Measurements from ENCODE around the gene SFMBT1.

The SFMBT1 gene

GRCh38 chr3:52866427-52866826 is 179.4 kb downstream of the SFMBT1 start:
- FAIRE-seq (no peak), DNase-seq (ENCODE audit: insufficient read length, low spot score) (no peak)

GRCh38 chr3:52865994-52866393 is 179.9 kb downstream of the SFMBT1 start:
- no peak for FAIRE-seq

GRCh38 chr3:52860424-52860768 is 185.5 kb downstream of the SFMBT1 start:
- FAIRE-seq = no peak
- no peak for DNase-seq (ENCODE audit: insufficient read length, low spot score)

More at GRCh38 chr3:52865994-52866393, 179.9 kb downstream of the SFMBT1 start:
- no peak for DNase-seq (ENCODE audit: insufficient read length, low spot score)

- DNase-seq (ENCODE audit: insufficient read length, low spot score) = no peak
- FAIRE-seq = no peak
These were observed 186.0 kb downstream of the SFMBT1 start for GRCh38 chr3:52859686-52860423.

GRCh38 chr3:52857864-52858263 is 188.0 kb downstream of the SFMBT1 start:
- no peak for DNase-seq (ENCODE audit: insufficient read length, low spot score)
- FAIRE-seq = no peak

GRCh38 chr3:52857133-52857532 is 188.7 kb downstream of the SFMBT1 start:
- DNase-seq (ENCODE audit: insufficient read length, low spot score) (no peak), FAIRE-seq (no peak)

GRCh38 chr3:52856666-52857065 is 189.2 kb downstream of the SFMBT1 start:
- no peak for DNase-seq (ENCODE audit: insufficient read length, low spot score)
- FAIRE-seq = no peak

- FAIRE-seq = no peak
- DNase-seq (ENCODE audit: insufficient read length, low spot score) = no peak
These were observed 191.9 kb downstream of the SFMBT1 start for GRCh38 chr3:52854013-52854412.
